ENCODE measurements around the gene AGAP3. TPM values are rescaled to one million over a fixed set of nuclear protein-coding genes. Genes with fewer than 3 reads are reported as not detected.

The AGAP3 gene
- total and polyA plus RNA-seq, 2 donors (not counting 1 experiment from before 2014, with no cell fraction given): 32.9 to 34.2 TPM

- Histone ChIP-seq H3K27ac (ENCODE audit: insufficient read depth, low read length) (no peak overlapping the region), H4K20me1 (ENCODE audit: control insufficient read depth, extremely low read depth, insufficient read depth, low read length) (no peaks in the 10 kb centered on the region), H3K4me1 (ENCODE audit: control insufficient read depth, extremely low read depth, insufficient read depth, low read length) (peaks cover 19% of the 10 kb centered on the region), H3K9me3 (ENCODE audit: control insufficient read depth, insufficient read depth, low read depth, low read length) (no peaks in the 10 kb centered on the region), H3K4me3 (replicated peaks in 1 of 4; ENCODE audit: control extremely low read depth in 1 of 4, insufficient read depth in 1 of 4, low read depth in 3 of 4, low read length in 4 of 4) (no peak overlapping the region), H3K36me3 (ENCODE audit: control insufficient read depth, insufficient read depth, low read length) (no peaks in the 10 kb centered on the region), H3K9ac (ENCODE audit: insufficient read depth, low read length) (no peak overlapping the region), H3K27me3 (ENCODE audit: control insufficient read depth, insufficient read depth, low read length) (no peaks in the 10 kb centered on the region), H3K79me2 (ENCODE audit: control insufficient read depth, insufficient read depth, low read length) (peaks cover 21% of the 10 kb centered on the region), H3K4me2 (ENCODE audit: extremely low read depth, insufficient read depth, low read length) (peak overlapping the region; percentile 17), H2AFZ (ENCODE audit: low read length) (no peak overlapping the region)
- no peak for TF ChIP-seq CTCF (conservative IDR thresholded peaks at IDR 0.05 in 1 of 2, IDR thresholded peaks at IDR 0.05 in 1 of 2; ENCODE audit: low read depth in 1 of 2, low read length in 2 of 2)
- no peak for TF ChIP-seq EZH2 (IDR thresholded peaks at IDR 0.05; ENCODE audit: low read length, missing control alignments)
- peak in 1 of 2 donors; percentile 69 for DNase-seq (ENCODE audit: low read depth in 2 of 2)
Observed at GRCh38 chr7:151109094-151110048, 23.1 kb downstream of the AGAP3 start.

DNA sequence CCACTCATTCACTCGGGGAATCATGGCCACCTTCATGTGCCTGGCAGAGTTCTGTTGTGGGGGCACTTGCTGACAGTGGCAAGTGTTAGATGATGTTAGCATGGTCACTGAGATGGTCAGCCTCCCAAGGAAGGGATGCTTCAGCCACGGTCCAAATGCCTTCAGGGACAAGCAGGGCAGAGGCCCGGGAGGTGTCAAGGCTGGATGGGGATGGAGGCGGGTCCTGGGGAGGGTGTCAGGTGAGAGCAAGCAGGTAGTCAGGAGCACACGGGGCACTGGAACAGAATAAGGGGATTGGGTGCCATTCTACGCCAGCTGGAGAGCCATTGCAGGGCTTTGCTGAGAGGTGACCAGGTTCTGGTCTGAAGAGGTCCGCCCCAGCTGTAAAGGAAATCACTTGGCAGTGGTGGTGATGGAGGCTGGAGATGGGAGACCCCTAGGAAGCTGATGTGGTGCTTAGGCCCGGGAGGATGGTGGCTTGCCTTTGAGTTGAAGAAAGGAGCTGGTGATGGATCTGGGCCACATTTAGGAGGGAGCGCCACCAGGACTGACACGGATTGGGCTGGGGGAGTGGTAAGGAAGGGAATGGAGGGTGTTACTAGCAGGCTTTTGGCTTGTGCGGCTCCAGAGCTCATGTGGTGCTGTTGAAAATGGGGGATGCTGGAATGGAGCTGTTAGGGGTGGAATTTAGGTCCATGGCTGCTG, 24.1 kb downstream of the AGAP3 start:
- Histone ChIP-seq H3K27ac (ENCODE audit: insufficient read depth, low read length) (no peak overlapping the region), H3K9me3 (ENCODE audit: control insufficient read depth, insufficient read depth, low read depth, low read length) (no peaks in the 10 kb centered on the region), H3K9ac (ENCODE audit: insufficient read depth, low read length) (no peak overlapping the region), H3K27me3 (ENCODE audit: control insufficient read depth, insufficient read depth, low read length) (no peaks in the 10 kb centered on the region), H3K4me3 (replicated peaks in 1 of 4; ENCODE audit: control extremely low read depth in 1 of 4, insufficient read depth in 1 of 4, low read depth in 3 of 4, low read length in 4 of 4) (no peak overlapping the region), H4K20me1 (ENCODE audit: control insufficient read depth, extremely low read depth, insufficient read depth, low read length) (no peaks in the 10 kb centered on the region), H3K4me1 (ENCODE audit: control insufficient read depth, extremely low read depth, insufficient read depth, low read length) (peaks cover 19% of the 10 kb centered on the region), H2AFZ (ENCODE audit: low read length) (no peak overlapping the region), H3K4me2 (ENCODE audit: extremely low read depth, insufficient read depth, low read length) (no peak overlapping the region), H3K79me2 (ENCODE audit: control insufficient read depth, insufficient read depth, low read length) (peaks cover 21% of the 10 kb centered on the region), H3K36me3 (ENCODE audit: control insufficient read depth, insufficient read depth, low read length) (no peaks in the 10 kb centered on the region)
- TF ChIP-seq CTCF (conservative IDR thresholded peaks at IDR 0.05 in 1 of 2, IDR thresholded peaks at IDR 0.05 in 1 of 2; ENCODE audit: low read depth in 1 of 2, low read length in 2 of 2): no peak
- no peak for TF ChIP-seq EZH2 (IDR thresholded peaks at IDR 0.05; ENCODE audit: low read length, missing control alignments)
- DNase-seq (ENCODE audit: low read depth in 2 of 2): no peak

GRCh38 chr7:151110941-151111645, 24.8 kb downstream of the AGAP3 start:
- Histone ChIP-seq H4K20me1 (ENCODE audit: control insufficient read depth, extremely low read depth, insufficient read depth, low read length) (no peaks in the 10 kb centered on the region), H3K9ac (ENCODE audit: insufficient read depth, low read length) (no peak overlapping the region), H3K27me3 (ENCODE audit: control insufficient read depth, insufficient read depth, low read length) (no peaks in the 10 kb centered on the region), H2AFZ (ENCODE audit: low read length) (no peak overlapping the region), H3K79me2 (ENCODE audit: control insufficient read depth, insufficient read depth, low read length) (peaks cover 24% of the 10 kb centered on the region), H3K36me3 (ENCODE audit: control insufficient read depth, insufficient read depth, low read length) (no peaks in the 10 kb centered on the region), H3K27ac (ENCODE audit: insufficient read depth, low read length) (no peak overlapping the region), H3K9me3 (ENCODE audit: control insufficient read depth, insufficient read depth, low read depth, low read length) (no peaks in the 10 kb centered on the region), H3K4me2 (ENCODE audit: extremely low read depth, insufficient read depth, low read length) (no peak overlapping the region), H3K4me1 (ENCODE audit: control insufficient read depth, extremely low read depth, insufficient read depth, low read length) (peaks cover 19% of the 10 kb centered on the region), H3K4me3 (replicated peaks in 1 of 4; ENCODE audit: control extremely low read depth in 1 of 4, insufficient read depth in 1 of 4, low read depth in 3 of 4, low read length in 4 of 4) (no peak overlapping the region)
- TF ChIP-seq CTCF (conservative IDR thresholded peaks at IDR 0.05 in 1 of 2, IDR thresholded peaks at IDR 0.05 in 1 of 2; ENCODE audit: low read depth in 1 of 2, low read length in 2 of 2): peak; percentile 69 to 75
- no peak for TF ChIP-seq EZH2 (IDR thresholded peaks at IDR 0.05; ENCODE audit: low read length, missing control alignments)
- DNase-seq (ENCODE audit: low read depth in 2 of 2): peak; percentile 61 to 69

Measured in fibroblast of lung (primary cell).